OCI-LY1 (cell line): ENCODE measurements around the gene STARD13.

Source experiments
- CTCF ChIP-seq: fragments of 200-600 bp; sonication (generic), shearing (Covaris generic); IDR thresholded peaks from 2 replicates; pipeline ENCODE4 v1.5.1; 2017; ENCODE audit warnings: mild to moderate bottlenecking, antibody characterized with exemption, low read length, moderate library complexity, mixed read lengths
- EZH2 ChIP-seq: fragments of 200-600 bp; sonication (generic), shearing (Covaris generic); IDR thresholded peaks from 2 replicates; pipeline ENCODE4 v1.8.0; 2017; ENCODE audit warnings: borderline replicate concordance, mixed run types, mild to moderate bottlenecking, antibody characterized with exemption, low read length, moderate library complexity, mixed read lengths

GRCh38 chr13:33262062-33262487 is 23.5 kb downstream of the STARD13 start:
- no peak for TF ChIP-seq CTCF
- no peak for TF ChIP-seq EZH2
